HepG2 (cell line): ENCODE data around the gene NFATC3. TPM values are rescaled to one million over a fixed set of nuclear protein-coding genes. Genes with fewer than 3 reads are reported as not detected.

Experiments used
- HNF1A ChIP-seq, 2 experiments: sonication (generic) in 1 of 2; formaldehyde crosslinking in 1 of 2; IDR thresholded peaks; 2 replicates each; pipeline versions ENCODE4 v1.4.0 to v1.6.1; 2016 to 2020; ENCODE audit warnings: borderline replicate concordance in 1 of 2, low read depth in 1 of 2, mild to moderate bottlenecking in 1 of 2, missing genetic modification reagents in 1 of 2
- JARID2 ChIP-seq: sonication (generic); formaldehyde crosslinking; IDR thresholded peaks from 2 replicates; pipeline ENCODE4 v1.8.1; 2023; ENCODE audit warnings: missing genetic modification reagents, inconsistent platforms; ENCODE audit not compliant: insufficient replicate concordance
- KAT2B ChIP-seq: fragments of 150-350 bp; IDR thresholded peaks from 2 replicates; pipeline ENCODE4 v1.6.1; 2014; ENCODE audit warnings: low read depth, low read length, borderline replicate concordance
- MEF2D ChIP-seq: sonication (generic); formaldehyde crosslinking; IDR thresholded peaks from 2 replicates; pipeline ENCODE4 v1.5.1; 2020; ENCODE audit warnings: mild to moderate bottlenecking, missing genetic modification reagents
- MEIS2 ChIP-seq: sonication (generic); formaldehyde crosslinking; IDR thresholded peaks from 2 replicates; pipeline ENCODE4 v1.9.0; 2021; ENCODE audit warnings: mild to moderate bottlenecking, missing genetic modification reagents
- MXI1 ChIP-seq: IDR thresholded peaks from 3 replicates; pipeline ENCODE4 v1.6.1; 2012; ENCODE audit warnings: low read depth, low read length, inconsistent platforms, borderline replicate concordance
- NFE2L2 ChIP-seq: fragments of 150-350 bp; IDR thresholded peaks from 2 replicates; pipeline ENCODE4 v1.6.1; 2014; ENCODE audit warnings: low read length
- NFIC ChIP-seq: IDR thresholded peaks from 2 replicates; pipeline ENCODE4 v1.6.1; 2012; ENCODE audit warnings: mild to moderate bottlenecking, low read length, inconsistent platforms
- RFX1 ChIP-seq: fragments of 450-650 bp; IDR thresholded peaks from 2 replicates; pipeline ENCODE4 v1.6.1; 2017
- SATB2 ChIP-seq: sonication (generic); formaldehyde crosslinking; IDR thresholded peaks from 2 replicates; pipeline ENCODE4 v1.5.0; 2020; ENCODE audit warnings: missing genetic modification reagents
- SKI ChIP-seq: fragments of 450-650 bp; IDR thresholded peaks from one replicate; pipeline ENCODE4 v1.6.1; 2018; ENCODE audit warnings: mild to moderate bottlenecking; ENCODE audit not compliant: partially characterized antibody
- TCF7 ChIP-seq: sonication (generic); IDR thresholded peaks from 2 replicates; pipeline ENCODE4 v1.6.1; 2016; ENCODE audit warnings: antibody characterized with exemption, low read depth
- ZNF766 ChIP-seq: sonication (generic); formaldehyde crosslinking; IDR thresholded peaks from 2 replicates; pipeline ENCODE4 v1.5.0; 2020; ENCODE audit warnings: missing genetic modification reagents, borderline replicate concordance
- ZNF782 ChIP-seq: sonication (generic); formaldehyde crosslinking; IDR thresholded peaks from 2 replicates; pipeline ENCODE4 v1.4.0; 2020; ENCODE audit warnings: missing genetic modification reagents, mild to moderate bottlenecking, borderline replicate concordance
- polyA plus RNA-seq, 8 experiments: library from polyadenylated mRNA; depleted of rRNA in 3 of 8; stranded (reverse) in 7 of 8; unstranded in 1 of 8; fragments of >200 nt; fragmentation: Illumina TruSeq in 4 of 8; extraction: Trizol in 4 of 8; gene quantifications; 2 replicates each; pipeline versions ENCODE4 v1.2.1 to v1.2.3, GENCODE V29; 2011 to 2016; ENCODE audit warnings: low read depth in 4 of 8, missing spikeins in 1 of 8, mixed read lengths in 1 of 8; ENCODE audit not compliant: insufficient read depth in 1 of 8
- total RNA-seq, 5 experiments: library from RNA; depleted of rRNA; stranded (reverse); fragments of >200 nt; fragmentation: Illumina TruSeq; extraction: Trizol; gene quantifications; 2 replicates each; pipeline ENCODE4 v1.2.3, GENCODE V29; 2016; ENCODE audit warnings: low read depth in 1 of 5
- TF ChIP-seq, protein P1 (sequence below): sonication (generic); formaldehyde crosslinking; conservative IDR thresholded peaks from 2 replicates; pipeline ENCODE4 v1.5.0; 2020; ENCODE audit warnings: missing genetic modification reagents
- TF ChIP-seq, protein P2 (sequence below): sonication (generic); formaldehyde crosslinking; IDR thresholded peaks from 2 replicates; pipeline ENCODE4 v1.8.1; 2022; ENCODE audit warnings: mild to moderate bottlenecking, missing genetic modification reagents
- TF ChIP-seq, protein P3 (sequence below): sonication (generic); formaldehyde crosslinking; IDR thresholded peaks from 2 replicates; pipeline ENCODE4 v1.4.0; 2020; ENCODE audit warnings: missing genetic modification reagents

NFATC3 gene
- total and polyA plus RNA-seq, 2 of the 13 experiments (the other 11 are each of a cell fraction or from before 2014, with no cell fraction given): 52.6 to 62.7 TPM

DNA sequence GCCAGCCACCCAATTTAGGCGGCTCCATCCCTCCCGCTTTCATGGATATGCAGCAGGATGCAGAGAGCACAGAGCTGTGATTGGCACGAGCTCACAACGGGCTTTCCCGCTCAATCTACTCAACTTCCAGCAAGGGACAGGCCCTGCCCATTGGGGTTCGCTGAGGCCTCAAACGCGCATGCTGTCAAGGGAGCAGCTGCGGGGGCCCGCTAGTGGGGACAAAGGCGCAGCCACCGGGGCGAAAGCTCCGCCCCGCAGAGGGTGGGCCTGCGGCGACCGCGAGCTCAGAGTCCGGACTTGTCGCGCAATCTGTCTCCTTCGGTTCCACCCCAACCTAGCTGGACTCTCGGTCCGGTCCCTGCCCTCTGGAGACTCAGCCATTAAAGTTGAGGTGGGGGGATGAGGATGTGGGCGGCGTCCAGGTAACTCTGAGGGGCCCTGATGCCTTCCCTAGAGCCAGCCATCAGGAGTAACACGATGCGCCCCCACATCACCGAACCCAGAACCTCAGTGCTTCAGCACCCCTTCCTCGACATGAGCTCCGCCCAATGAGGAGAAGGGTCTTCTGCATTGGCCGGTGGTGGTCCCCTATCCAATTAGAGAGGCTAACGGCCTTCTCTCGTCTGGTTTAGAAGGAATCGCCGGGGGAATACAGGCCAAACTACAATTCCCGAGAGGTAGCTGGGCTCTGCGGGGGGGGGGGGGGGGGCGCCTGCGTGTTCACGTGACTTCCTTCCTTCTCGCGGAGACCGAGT, 489 bp upstream of the NFATC3 start (continued):
- TF ChIP-seq, protein P1, sequence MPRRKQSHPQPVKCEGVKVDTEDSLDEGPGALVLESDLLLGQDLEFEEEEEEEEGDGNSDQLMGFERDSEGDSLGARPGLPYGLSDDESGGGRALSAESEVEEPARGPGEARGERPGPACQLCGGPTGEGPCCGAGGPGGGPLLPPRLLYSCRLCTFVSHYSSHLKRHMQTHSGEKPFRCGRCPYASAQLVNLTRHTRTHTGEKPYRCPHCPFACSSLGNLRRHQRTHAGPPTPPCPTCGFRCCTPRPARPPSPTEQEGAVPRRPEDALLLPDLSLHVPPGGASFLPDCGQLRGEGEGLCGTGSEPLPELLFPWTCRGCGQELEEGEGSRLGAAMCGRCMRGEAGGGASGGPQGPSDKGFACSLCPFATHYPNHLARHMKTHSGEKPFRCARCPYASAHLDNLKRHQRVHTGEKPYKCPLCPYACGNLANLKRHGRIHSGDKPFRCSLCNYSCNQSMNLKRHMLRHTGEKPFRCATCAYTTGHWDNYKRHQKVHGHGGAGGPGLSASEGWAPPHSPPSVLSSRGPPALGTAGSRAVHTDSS (CRISPR knock-in tag): no peak
- TF ChIP-seq HNF1A (IDR thresholded peaks at IDR 0.05; ENCODE audit: low read depth) (0 out of 2 replicates have a peak, but pooled peaks have one; percentile 43), HNF1A (CRISPR knock-in tag; IDR thresholded peaks at IDR 0.05; ENCODE audit: borderline replicate concordance) (peak; percentile 90), NFIC (no peak), MEIS2 (peak; percentile 96), RFX1 (no peak), SKI (peak; percentile 78), SATB2 (peak; percentile 88; the same call in 1 of the 2 replicates), MXI1 (peak; percentile 94; the same call in 2 of the 3 replicates), TCF7 (peak; percentile 29; the same call in 1 of the 2 replicates), ZNF766 (peak; percentile 98), ZNF782 (CRISPR knock-in tag) (peak; percentile 94; the same call in 1 of the 2 replicates), MEF2D (CRISPR knock-in tag) (peak; percentile 95), NFE2L2 (no peak), JARID2 (peak; percentile 86), KAT2B (no peak)
- TF ChIP-seq, protein P2, sequence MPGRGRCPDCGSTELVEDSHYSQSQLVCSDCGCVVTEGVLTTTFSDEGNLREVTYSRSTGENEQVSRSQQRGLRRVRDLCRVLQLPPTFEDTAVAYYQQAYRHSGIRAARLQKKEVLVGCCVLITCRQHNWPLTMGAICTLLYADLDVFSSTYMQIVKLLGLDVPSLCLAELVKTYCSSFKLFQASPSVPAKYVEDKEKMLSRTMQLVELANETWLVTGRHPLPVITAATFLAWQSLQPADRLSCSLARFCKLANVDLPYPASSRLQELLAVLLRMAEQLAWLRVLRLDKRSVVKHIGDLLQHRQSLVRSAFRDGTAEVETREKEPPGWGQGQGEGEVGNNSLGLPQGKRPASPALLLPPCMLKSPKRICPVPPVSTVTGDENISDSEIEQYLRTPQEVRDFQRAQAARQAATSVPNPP (CRISPR knock-in tag): peak; percentile 93
- TF ChIP-seq, protein P3, sequence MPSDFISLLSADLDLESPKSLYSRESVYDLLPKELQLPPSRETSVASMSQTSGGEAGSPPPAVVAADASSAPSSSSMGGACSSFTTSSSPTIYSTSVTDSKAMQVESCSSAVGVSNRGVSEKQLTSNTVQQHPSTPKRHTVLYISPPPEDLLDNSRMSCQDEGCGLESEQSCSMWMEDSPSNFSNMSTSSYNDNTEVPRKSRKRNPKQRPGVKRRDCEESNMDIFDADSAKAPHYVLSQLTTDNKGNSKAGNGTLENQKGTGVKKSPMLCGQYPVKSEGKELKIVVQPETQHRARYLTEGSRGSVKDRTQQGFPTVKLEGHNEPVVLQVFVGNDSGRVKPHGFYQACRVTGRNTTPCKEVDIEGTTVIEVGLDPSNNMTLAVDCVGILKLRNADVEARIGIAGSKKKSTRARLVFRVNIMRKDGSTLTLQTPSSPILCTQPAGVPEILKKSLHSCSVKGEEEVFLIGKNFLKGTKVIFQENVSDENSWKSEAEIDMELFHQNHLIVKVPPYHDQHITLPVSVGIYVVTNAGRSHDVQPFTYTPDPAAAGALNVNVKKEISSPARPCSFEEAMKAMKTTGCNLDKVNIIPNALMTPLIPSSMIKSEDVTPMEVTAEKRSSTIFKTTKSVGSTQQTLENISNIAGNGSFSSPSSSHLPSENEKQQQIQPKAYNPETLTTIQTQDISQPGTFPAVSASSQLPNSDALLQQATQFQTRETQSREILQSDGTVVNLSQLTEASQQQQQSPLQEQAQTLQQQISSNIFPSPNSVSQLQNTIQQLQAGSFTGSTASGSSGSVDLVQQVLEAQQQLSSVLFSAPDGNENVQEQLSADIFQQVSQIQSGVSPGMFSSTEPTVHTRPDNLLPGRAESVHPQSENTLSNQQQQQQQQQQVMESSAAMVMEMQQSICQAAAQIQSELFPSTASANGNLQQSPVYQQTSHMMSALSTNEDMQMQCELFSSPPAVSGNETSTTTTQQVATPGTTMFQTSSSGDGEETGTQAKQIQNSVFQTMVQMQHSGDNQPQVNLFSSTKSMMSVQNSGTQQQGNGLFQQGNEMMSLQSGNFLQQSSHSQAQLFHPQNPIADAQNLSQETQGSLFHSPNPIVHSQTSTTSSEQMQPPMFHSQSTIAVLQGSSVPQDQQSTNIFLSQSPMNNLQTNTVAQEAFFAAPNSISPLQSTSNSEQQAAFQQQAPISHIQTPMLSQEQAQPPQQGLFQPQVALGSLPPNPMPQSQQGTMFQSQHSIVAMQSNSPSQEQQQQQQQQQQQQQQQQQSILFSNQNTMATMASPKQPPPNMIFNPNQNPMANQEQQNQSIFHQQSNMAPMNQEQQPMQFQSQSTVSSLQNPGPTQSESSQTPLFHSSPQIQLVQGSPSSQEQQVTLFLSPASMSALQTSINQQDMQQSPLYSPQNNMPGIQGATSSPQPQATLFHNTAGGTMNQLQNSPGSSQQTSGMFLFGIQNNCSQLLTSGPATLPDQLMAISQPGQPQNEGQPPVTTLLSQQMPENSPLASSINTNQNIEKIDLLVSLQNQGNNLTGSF (CRISPR knock-in tag): peak; percentile 93
